M059J (cell line): ENCODE results near the gene PARVB. TPM values are rescaled to one million over a fixed set of nuclear protein-coding genes. Genes with fewer than 3 reads are reported as not detected.

Experiments used
- DNase-seq: peaks from one replicate; pipeline ENCODE4 v3.0.0-alpha.2; 2012; ENCODE audit warnings: low read depth
- total RNA-seq: library from RNA; depleted of rRNA; stranded (reverse); fragments of >200 nt; shearing (Covaris generic); gene quantifications from 2 replicates; pipeline ENCODE4 v1.2.3, GENCODE V29; 2014; rRNA removed

The PARVB gene
- total RNA-seq, 1 experiment from 2014 or later, result 0.15 TPM

GRCh38 chr22:44214187-44214586, 190.1 kb downstream of the PARVB start:
- DNase-seq, result no peak

- DNase-seq, result no peak
These were observed 190.7 kb downstream of the PARVB start for GRCh38 chr22:44214764-44215163.

- DNase-seq, result no peak
These were observed 191.2 kb downstream of the PARVB start for GRCh38 chr22:44215287-44215686.

- no peak for DNase-seq
These were observed 193.2 kb downstream of the PARVB start for GRCh38 chr22:44217346-44217745.

GRCh38 chr22:44218071-44218470, 194.0 kb downstream of the PARVB start:
- DNase-seq, result no peak

GRCh38 chr22:44219101-44219870, 195.2 kb downstream of the PARVB start:
- no peak for DNase-seq

GRCh38 chr22:44220727-44221680, 196.9 kb downstream of the PARVB start:
- no peak for DNase-seq

GRCh38 chr22:44221710-44222475, 197.8 kb downstream of the PARVB start:
- DNase-seq, result no peak

Other genes starting within 250 kb of the PARVB start
- gene EFCAB6, start 212.0 kb upstream of the PARVB start, total RNA-seq, result 0.54 TPM in 1 of 2 replicates, not detected in the other
- not detected in 2 replicates for gene SULT4A1, start 161.8 kb upstream of the PARVB start, total RNA-seq
- 0.05 TPM in 1 of 2 replicates, not detected in the other for gene PNPLA5, start 132.3 kb upstream of the PARVB start, total RNA-seq
- 9.4 and 11.8 TPM in 2 replicates for gene PNPLA3, start 100.5 kb upstream of the PARVB start, total RNA-seq
- gene SAMM50, start 68.9 kb upstream of the PARVB start, total RNA-seq, result 30.0 and 40.8 TPM in 2 replicates
- gene PARVG, start 156.6 kb downstream of the PARVB start, total RNA-seq, result not detected in 2 replicates